NCI-H774 (cell line): ENCODE measurements around the gene CCNI2.

Source experiments
- DNase-seq: peaks from one replicate; lab custom pipeline; 2025; lab: John Stamatoyannopoulos, UW

CCNI2 gene

DNA sequence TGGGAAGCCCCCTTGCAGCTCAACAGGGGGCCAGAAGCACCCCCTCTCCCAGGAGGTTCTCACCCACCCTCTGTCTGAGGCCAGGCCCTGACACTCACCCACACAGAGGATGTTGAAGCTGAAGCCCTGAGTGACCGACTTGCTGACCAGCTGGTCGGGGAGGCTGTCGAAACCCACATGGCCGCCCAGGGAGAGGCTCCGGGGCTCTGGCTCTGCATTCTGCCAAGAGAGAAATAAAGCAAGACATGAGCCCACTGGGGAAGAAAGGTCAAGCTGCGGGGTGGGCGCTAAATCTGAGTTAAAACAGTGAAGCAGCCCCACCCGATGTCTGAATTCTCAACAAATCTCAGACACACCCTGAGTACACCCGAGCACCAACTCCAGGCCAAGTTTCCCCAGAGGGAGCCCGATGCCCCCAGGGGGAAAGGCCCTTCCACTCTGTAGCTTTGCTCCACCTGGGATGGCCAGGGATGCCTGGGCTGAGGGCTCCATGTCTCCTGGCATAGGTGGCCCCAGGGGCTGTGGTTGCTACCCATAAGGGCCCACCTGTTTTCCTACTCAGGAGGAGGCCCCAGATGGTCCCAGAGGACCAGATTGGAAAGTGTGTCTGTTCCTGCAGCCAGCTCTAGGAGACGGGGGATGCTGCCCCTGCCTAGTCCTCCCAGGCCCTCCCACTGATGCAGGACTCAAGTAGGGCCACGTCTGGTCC, 18.2 kb downstream of the CCNI2 start:
- no peak for DNase-seq

GRCh38 chr5:132766020-132766805, 19.0 kb downstream of the CCNI2 start:
- no peak for DNase-seq

- DNase-seq = no peak
Measured at GRCh38 chr5:132766806-132767055, 19.5 kb downstream of the CCNI2 start.

DNA sequence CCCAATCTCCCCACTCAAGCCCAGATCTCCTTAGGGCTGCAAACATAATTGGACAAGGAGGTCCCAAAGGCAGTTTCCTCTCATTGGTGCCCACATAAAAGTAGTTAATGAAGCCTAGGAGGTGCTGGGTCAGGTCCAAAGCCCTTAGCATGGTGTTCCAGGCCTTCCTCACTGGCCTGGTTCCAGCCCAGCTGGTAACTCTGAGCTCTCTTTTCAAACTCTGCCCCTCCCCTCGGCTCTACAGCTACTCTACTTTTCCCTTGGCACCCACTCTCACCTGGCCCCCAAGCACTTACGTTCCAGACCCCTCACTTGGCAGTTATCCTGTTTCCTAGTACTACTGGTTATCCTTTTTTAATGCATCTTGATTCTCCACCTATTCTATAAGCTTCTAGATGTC, 19.9 kb downstream of the CCNI2 start:
- DNase-seq = no peak

- no peak for DNase-seq
Measured at GRCh38 chr5:132768485-132768868, 21.3 kb downstream of the CCNI2 start.

GRCh38 chr5:132770476-132771159, 23.4 kb downstream of the CCNI2 start:
- no peak for DNase-seq

DNA sequence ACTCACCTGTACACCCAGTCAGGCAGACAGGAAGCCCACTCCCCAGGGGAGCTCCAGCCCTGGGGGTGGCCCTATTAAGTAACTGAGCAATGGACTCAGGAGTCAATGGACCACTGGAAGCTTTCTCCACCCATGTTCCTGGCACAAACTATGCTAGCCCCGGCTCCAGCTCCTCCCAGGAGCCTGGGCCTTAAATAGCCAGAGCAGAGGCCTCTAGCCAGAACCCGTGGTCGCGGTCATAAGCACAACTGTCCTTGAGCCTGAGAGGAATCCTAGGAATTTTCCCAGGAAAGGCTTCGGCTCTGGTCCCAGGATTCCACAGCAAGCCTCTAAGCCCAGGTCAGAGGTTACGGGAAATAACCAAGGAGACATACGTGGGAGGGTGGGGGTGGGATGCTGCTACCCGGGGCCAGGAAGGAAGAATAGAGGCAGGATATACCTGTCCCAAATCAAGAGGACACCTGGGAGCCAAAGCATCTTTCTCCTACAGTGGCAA, 24.3 kb downstream of the CCNI2 start:
- DNase-seq = no peak

- DNase-seq = no peak
Measured at GRCh38 chr5:132772291-132773070, 25.3 kb downstream of the CCNI2 start.

DNA sequence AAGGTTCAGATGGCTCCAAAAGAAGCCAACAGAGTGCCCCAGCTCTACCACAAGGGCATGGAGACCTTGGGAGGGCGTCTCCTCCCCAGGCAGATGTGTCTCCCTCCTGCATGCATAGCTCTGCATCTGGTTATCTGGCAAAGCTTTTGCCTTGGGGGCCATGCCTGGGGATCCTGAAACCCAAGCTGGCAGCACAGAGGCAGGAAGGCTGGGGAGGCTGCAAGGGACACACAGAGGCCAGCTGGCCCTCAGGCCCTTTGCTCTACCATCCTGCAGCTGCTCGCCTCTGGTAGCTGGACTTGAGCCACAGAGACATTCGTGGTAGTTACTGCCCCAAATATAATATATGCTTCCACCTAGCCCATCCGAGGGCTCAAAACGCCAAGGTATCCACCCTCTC, 25.9 kb downstream of the CCNI2 start:
- no peak for DNase-seq

DNA sequence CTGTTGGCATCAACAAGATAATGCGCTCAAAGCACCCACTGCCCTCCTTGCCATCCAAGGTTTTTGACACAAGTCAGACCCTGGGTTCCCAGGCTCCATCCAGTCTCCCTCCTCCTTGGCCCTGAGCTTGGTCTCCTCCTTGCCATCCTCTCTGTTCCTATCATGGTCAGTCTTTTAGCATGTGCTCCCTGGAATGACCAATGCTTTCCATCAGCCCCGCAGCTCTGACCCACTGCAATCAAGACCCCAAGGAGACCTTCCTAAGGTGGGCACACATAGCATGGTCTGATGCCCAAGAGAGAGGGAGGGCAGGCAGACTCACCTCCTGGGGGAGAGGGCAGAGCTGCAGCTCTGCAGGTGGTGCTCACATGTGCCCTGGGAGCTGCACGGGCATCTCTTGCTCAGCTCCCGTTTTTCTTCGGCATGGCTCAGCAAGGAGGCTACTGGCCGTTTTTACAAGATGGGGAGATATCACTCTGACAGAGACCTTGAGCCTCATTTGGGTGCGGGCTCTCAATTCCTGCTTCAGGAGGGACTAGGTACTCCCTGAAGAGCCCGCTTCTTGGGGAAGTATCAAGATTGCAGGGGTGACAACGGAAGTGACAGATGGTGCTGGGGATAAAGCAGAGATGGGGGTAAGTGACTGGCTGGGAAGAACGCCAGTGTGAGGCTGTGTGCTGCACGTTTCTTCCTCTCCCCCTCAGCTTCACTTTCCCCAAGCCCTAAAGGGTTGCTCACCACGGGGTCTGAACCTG, 26.6 kb downstream of the CCNI2 start:
- DNase-seq = no peak

DNA sequence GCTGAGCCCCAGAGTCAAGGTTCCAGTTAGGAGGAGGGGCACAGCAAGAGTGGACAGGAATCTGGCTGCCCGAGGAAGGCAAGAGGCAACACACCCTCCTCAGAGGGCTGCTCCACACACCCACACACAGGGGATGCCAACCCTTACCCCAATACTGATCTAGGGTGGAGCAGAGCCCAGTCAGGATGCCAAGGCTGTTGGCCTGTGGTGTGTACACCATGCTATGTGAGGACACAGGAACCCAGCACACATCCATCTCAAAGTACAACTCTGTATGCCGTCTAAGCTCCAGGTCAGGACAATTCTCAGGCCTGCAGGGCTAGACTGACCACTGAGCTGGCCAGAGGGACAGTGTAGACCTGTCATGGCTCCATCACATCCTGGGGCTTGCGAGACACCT, 27.2 kb downstream of the CCNI2 start:
- DNase-seq = no peak

DNA sequence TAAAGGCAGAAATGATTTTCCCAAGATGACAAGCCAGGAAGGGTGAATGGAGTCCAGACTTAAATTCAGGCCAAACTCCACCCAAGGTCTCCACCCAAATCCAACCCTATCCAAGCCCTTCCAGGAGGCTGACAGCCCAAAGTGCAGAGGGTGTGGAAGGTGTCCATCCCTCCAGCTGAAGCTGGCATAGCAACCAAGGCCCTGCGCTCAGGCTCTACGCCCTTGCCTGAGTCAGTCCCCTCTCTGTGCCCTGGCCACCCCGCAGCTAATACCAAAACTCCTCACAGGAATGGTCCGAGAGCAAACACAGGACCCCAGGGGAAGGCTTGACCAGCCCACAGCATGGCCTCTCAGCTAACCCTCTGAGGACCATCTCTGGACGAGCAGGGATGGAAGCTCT, 27.7 kb downstream of the CCNI2 start:
- DNase-seq = no peak

DNA sequence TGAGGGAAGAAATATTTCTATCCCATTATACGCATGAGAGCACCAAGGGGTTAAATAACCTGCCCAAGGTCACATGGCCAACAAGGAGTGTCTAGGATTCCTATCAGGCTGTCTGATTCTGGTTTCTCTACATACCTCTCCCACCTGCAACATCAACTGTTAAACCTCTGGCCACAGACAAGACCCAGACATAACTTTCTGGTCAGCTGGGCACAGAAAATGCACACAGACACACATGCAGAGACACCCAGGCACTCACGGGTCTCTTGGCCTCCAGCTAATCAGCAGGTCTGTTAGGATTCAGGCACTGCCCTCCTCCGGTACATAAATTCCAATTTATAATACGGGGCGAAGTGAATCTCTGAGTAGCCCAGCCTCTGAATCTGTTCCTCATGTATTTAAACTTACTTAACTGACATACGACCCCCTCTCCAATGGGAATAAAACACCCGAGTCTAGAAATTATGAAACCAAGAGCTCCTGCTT, 28.3 kb downstream of the CCNI2 start:
- no peak for DNase-seq

GRCh38 chr5:132776131-132776937, 29.1 kb downstream of the CCNI2 start:
- DNase-seq = no peak

GRCh38 chr5:132776938-132777208, 29.6 kb downstream of the CCNI2 start:
- no peak for DNase-seq

GRCh38 chr5:132777209-132778069, 30.2 kb downstream of the CCNI2 start, which contains the start of gene SEPTIN8:
Gene SEPTIN8 (minus strand): TSS chr5:132777239. CDS start chr5:132777137, 102 bp downstream.
- DNase-seq = peak; percentile 11

- no peak for DNase-seq
Measured at GRCh38 chr5:132778129-132778528, 30.9 kb downstream of the CCNI2 start.

DNA sequence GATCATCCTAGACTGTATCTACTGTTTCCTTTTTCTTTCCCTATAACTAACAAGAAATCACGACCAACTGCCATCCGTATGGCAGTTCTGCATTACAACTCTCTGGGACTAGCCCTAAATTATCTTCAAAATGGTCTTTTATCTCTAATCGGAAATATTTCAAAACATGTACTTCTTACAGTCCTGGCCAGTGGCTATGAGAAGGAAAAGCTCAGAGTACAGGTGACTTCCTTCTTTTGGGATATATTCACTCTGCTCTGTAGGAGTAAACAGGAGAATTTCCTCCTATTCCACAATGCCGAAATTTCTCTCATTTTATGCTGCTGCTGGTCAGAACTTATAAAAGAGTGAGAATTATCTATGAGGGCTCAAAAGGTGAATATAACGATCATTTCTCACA, 31.6 kb downstream of the CCNI2 start:
- DNase-seq = no peak

- DNase-seq = no peak
Measured at GRCh38 chr5:132779961-132780360, 32.7 kb downstream of the CCNI2 start.

- no peak for DNase-seq
Measured at GRCh38 chr5:132780577-132780976, 33.4 kb downstream of the CCNI2 start.
